ENCODE data around the gene KCNQ1OT1. TPM values are rescaled to one million over a fixed set of nuclear protein-coding genes. Genes with fewer than 3 reads are reported as not detected.

KCNQ1OT1 gene
- total RNA-seq, 4 donors from 2014 or later: 0.66 to 2.5 (median 1.3) TPM

- intact Hi-C loops (cut with DNase I): loop anchor here (5.0 kb wide), 1 partner anchor 124 kb away; no protein-coding TSS in a partner anchor
- Histone ChIP-seq H3K27ac (replicated peaks in 1 of 4) (no peak overlapping the region), H3K36me3 (no peaks in the 10 kb centered on the region), H3K9me3 (peaks cover 0 to 6% (median 0%) of the 10 kb centered on the region in 4 donors), H3K27me3 (no peaks in the 10 kb centered on the region), H3K4me1 (peaks cover 7 to 32% (median 25%) of the 10 kb centered on the region in 4 donors), H3K4me3 (no peak overlapping the region)
- WGBS: 61% methylated on average over 10 of the region's 16 CpGs
- no peak for TF ChIP-seq POLR2A (IDR thresholded peaks at IDR 0.05; ENCODE audit: low read depth)
- TF ChIP-seq EP300 (IDR thresholded peaks at IDR 0.05): no peak
- TF ChIP-seq, protein P1, sequence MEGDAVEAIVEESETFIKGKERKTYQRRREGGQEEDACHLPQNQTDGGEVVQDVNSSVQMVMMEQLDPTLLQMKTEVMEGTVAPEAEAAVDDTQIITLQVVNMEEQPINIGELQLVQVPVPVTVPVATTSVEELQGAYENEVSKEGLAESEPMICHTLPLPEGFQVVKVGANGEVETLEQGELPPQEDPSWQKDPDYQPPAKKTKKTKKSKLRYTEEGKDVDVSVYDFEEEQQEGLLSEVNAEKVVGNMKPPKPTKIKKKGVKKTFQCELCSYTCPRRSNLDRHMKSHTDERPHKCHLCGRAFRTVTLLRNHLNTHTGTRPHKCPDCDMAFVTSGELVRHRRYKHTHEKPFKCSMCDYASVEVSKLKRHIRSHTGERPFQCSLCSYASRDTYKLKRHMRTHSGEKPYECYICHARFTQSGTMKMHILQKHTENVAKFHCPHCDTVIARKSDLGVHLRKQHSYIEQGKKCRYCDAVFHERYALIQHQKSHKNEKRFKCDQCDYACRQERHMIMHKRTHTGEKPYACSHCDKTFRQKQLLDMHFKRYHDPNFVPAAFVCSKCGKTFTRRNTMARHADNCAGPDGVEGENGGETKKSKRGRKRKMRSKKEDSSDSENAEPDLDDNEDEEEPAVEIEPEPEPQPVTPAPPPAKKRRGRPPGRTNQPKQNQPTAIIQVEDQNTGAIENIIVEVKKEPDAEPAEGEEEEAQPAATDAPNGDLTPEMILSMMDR (IDR thresholded peaks at IDR 0.05): no peak
- TF ChIP-seq POLR2AphosphoS5 (IDR thresholded peaks at IDR 0.05): no peak
- no peak for DNase-seq (ENCODE audit: extremely low spot score)
Observed at GRCh38 chr11:2703363-2704141, 3.8 kb upstream of the KCNQ1OT1 start.

DNA sequence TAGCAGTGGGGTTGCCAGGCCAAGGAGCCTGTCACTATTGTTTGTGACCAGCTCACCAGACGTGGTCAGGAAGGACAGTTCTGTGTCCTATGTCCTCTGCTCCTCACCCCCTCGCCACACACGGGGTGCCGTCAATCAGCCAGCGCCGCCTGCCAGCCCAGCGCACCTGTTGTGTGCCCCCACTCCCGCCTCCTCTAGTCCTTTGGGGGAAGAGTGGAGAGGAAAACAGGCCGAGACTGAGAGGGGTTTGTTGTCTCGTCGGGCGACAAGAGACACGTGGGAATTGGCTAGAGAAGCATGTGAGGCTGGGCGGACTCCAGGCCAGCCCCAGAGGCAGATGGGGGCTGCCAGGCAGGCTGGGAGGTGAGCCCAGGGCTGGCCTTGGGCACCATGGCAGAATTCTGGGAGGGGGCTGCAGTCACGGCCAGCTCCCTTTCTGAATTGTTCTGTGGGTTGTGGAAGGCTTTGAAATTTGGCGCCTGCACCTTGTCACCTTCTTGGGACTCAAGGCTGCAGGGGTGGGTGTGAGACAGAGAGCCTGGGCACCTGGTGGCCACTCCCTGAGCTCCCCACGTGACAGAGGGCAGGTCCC, 3.1 kb upstream of the KCNQ1OT1 start:
- 88% methylated on average over 16 of the region's 17 CpGs for WGBS
- Histone ChIP-seq H3K9me3 (peaks cover 0 to 6% (median 0%) of the 10 kb centered on the region in 4 donors), H3K36me3 (no peaks in the 10 kb centered on the region), H3K4me3 (no peak overlapping the region), H3K27me3 (no peaks in the 10 kb centered on the region), H3K4me1 (peaks cover 3 to 27% (median 21%) of the 10 kb centered on the region in 4 donors), H3K27ac (replicated peaks in 1 of 4) (no peak overlapping the region)
- DNase-seq (ENCODE audit: extremely low spot score): no peak
- intact Hi-C loops (cut with DNase I): loop anchor here (5.0 kb wide), 1 partner anchor 124 kb away; no protein-coding TSS in a partner anchor
- TF ChIP-seq POLR2A (IDR thresholded peaks at IDR 0.05; ENCODE audit: low read depth): no peak
- TF ChIP-seq, protein P1 (IDR thresholded peaks at IDR 0.05): no peak
- no peak for TF ChIP-seq POLR2AphosphoS5 (IDR thresholded peaks at IDR 0.05)
- no peak for TF ChIP-seq EP300 (IDR thresholded peaks at IDR 0.05)

GRCh38 chr11:2701898-2702434, 2.2 kb upstream of the KCNQ1OT1 start:
- Histone ChIP-seq H3K4me3 (no peak overlapping the region), H3K9me3 (peaks cover 0 to 6% (median 0%) of the 10 kb centered on the region in 4 donors), H3K4me1 (peaks cover 3 to 22% (median 19%) of the 10 kb centered on the region in 4 donors), H3K27ac (replicated peaks in 1 of 4) (peak overlapping the region in 3 of 4 donors; percentile 92 to 96 (median 93)), H3K36me3 (no peaks in the 10 kb centered on the region), H3K27me3 (no peaks in the 10 kb centered on the region)
- intact Hi-C loops (cut with DNase I): loop anchor here (5.0 kb wide), 1 partner anchor 125 kb away; no protein-coding TSS in a partner anchor
- no peak for DNase-seq (ENCODE audit: extremely low spot score)
- 97% methylated on average over 5 of the region's 5 CpGs for WGBS
- TF ChIP-seq POLR2AphosphoS5 (IDR thresholded peaks at IDR 0.05): no peak
- TF ChIP-seq EP300 (IDR thresholded peaks at IDR 0.05): no peak
- no peak for TF ChIP-seq POLR2A (IDR thresholded peaks at IDR 0.05; ENCODE audit: low read depth)
- TF ChIP-seq, protein P1 (IDR thresholded peaks at IDR 0.05): no peak

GRCh38 chr11:2701230-2701629, 1.4 kb upstream of the KCNQ1OT1 start:
- H3K36me3 ChIP-seq: no peaks in the 10 kb centered on the region
- 95% methylated on average over 2 of the region's 7 CpGs for WGBS
- DNase-seq (ENCODE audit: extremely low spot score): no peak
- peak overlapping the region in 2 of 4 donors; percentile 59 to 75 for H3K4me3 ChIP-seq
- H3K27me3 ChIP-seq: no peaks in the 10 kb centered on the region
- peak overlapping the region; percentile 92 to 98 (median 94) for H3K27ac ChIP-seq (replicated peaks in 1 of 4)
- intact Hi-C loops (cut with DNase I): loop anchor here (5.0 kb wide), 1 partner anchor 126 kb away; no protein-coding TSS in a partner anchor
- H3K9me3 ChIP-seq: peaks cover 0 to 2% (median 0%) of the 10 kb centered on the region in 4 donors
- TF ChIP-seq, protein P1 (IDR thresholded peaks at IDR 0.05): no peak
- TF ChIP-seq POLR2AphosphoS5 (IDR thresholded peaks at IDR 0.05): no peak
- TF ChIP-seq POLR2A (IDR thresholded peaks at IDR 0.05; ENCODE audit: low read depth): no peak
- TF ChIP-seq EP300 (IDR thresholded peaks at IDR 0.05): no peak
- peaks cover 3 to 28% (median 26%) of the 10 kb centered on the region in 4 donors for H3K4me1 ChIP-seq
